CD4-positive, alpha-beta T cell treated with Interleukin-21 for 1 hour (primary cell): ENCODE data around the gene GPR141.

Experiments
- DNase-seq: peaks from one replicate; pipeline ENCODE4 v3.0.0-alpha.2; 2020

Gene GPR141, protein sequence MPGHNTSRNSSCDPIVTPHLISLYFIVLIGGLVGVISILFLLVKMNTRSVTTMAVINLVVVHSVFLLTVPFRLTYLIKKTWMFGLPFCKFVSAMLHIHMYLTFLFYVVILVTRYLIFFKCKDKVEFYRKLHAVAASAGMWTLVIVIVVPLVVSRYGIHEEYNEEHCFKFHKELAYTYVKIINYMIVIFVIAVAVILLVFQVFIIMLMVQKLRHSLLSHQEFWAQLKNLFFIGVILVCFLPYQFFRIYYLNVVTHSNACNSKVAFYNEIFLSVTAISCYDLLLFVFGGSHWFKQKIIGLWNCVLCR

GRCh38 chr7:37683246-37684120, at the start of gene GPR141:
Gene GPR141, plus strand, starts transcription at chr7:37683766. Its CDS starts 56,628 bp downstream, at chr7:37740394.
- no peak for DNase-seq

DNA sequence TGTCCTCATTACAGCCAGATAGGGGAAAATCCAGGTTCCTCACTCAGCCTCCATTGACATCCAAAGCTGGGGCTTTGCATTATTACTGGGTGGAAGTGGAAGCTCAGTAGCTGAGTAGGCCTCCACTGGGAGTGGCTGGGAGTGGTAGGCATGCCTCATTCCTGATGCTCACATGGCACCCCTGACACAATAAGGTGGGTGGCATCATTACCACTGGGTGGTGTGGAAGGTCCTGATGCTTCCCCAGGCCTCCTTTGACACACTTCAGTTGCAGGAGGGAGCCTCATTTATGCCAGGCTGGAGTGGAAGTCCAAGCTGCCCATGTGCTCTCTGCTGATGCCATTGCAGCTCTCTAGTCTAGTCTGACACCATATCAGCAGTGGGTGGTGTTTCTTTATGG, 48.2 kb upstream of the GPR141 start:
- no peak for DNase-seq

- no peak for DNase-seq
Measured at GRCh38 chr7:37642028-37642540, 41.5 kb upstream of the GPR141 start.

DNA sequence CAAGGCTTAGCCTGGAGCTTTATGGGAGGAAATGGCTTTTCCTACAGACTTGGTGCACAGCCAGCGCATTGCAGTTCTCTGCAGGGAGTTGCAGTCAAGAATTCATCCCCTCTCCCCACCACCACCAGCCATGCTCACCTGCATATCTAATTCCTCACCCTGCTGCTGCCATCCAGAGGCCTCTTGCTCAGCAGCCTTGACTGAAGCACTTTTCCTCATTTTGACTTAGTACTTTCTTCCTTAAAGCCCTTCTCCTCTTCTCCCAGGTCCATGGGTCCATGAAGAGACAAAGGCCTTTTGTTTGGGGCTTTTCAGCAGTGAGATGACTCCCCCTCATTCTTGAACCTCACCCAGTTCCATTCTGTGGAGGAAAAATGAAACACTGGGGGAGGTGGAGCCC, 39.7 kb upstream of the GPR141 start:
- DNase-seq: no peak

- no peak for DNase-seq
Measured at GRCh38 chr7:37645282-37646050, 38.1 kb upstream of the GPR141 start.

GRCh38 chr7:37656913-37657530, 26.5 kb upstream of the GPR141 start:
- peak; percentile 17 for DNase-seq

GRCh38 chr7:37657816-37658215, 25.8 kb upstream of the GPR141 start:
- DNase-seq: peak; percentile 37

DNA sequence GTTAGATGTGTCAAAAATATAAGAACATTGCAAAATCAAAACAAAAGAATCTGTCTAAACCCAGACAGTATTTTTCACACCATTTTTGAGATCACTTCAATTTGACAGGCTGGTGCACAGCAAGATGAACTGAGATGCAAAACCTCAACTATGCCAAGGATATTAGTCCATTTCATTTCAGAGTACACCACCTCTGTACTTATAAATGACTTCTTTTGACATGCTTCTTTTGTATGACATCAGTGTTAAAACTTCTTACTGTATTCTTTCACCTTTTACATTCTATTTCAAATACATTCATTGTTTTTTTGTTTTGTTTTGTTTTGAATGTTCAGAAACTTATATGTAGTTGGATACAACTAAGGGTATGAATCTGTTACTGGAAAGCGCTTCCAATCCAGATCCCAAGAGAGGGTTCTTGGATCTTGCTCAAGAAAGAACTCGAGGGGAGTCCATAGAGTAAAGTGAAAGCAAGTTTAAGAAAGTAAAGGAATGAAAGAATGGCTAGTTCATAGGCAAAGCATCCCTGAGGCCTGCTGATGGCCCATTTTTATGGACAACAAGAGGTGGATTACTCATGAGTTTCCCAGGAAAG, 23.5 kb upstream of the GPR141 start:
- no peak for DNase-seq

GRCh38 chr7:37660614-37661013, 23.0 kb upstream of the GPR141 start:
- no peak for DNase-seq

- no peak for DNase-seq
Measured at GRCh38 chr7:37663693-37664092, 19.9 kb upstream of the GPR141 start.

- DNase-seq: no peak
Measured at GRCh38 chr7:37665352-37666022, 18.1 kb upstream of the GPR141 start.

DNA sequence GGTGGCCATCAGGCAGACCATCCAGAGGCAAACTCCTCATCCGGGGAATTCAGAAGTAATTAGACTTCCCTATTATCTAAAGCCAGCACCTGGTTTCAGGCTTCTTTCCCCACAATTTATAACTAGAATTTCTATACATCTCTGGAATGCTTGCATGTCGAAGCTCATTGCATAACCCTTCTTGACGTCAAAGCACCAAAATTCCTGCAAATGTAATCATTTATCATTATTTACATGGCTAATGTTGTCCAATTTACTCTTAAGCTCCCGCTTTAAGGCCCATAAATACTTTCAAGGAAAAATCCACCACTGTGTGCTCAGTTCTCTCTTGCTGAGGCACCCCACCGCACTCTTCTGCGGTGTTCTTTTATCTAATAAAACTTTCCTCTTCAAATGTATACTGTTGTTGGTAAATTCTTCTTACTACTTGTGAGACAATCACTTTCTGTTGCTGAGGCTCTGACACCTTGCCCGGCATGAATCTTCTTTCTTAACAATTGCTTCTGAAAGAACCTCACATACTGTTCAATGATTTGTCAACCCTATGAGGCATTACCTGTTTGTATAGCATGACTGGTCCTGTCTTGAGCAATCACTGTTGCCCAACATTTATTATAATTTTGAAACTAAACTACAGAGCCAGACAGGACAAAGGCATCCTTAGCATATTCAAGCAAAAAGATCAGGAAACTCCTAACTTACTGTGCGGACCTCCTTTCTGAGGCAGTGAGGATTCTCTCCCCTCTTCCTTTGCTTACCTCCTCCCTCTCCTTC, 17.4 kb upstream of the GPR141 start:
- no peak for DNase-seq

- no peak for DNase-seq
Measured at GRCh38 chr7:37669818-37670217, 13.7 kb upstream of the GPR141 start.

DNA sequence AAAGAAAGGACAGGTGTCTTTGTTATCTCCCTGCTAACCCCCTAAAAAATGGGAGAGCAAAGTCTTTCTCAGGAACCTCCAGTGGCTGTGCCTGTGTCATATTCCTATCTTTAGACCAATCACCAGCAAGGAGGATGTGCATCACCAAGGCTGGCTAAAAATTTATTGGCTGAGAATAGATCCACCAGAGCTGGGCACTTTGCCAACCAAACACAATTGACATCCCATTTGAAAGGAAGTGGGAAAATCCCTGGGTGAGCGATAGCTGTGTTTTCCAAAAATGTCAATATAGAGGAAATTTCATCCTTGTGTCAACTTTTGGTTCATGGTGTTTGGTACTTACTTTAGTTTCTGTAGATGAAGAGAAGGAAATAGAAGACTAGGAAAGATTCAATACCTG, 13.1 kb upstream of the GPR141 start:
- DNase-seq: no peak

GRCh38 chr7:37671876-37672275, 11.7 kb upstream of the GPR141 start:
- DNase-seq: no peak

GRCh38 chr7:37672926-37673325, 10.6 kb upstream of the GPR141 start:
- no peak for DNase-seq

GRCh38 chr7:37673523-37673922, 10.0 kb upstream of the GPR141 start:
- no peak for DNase-seq

- DNase-seq: no peak
Measured at GRCh38 chr7:37674531-37674930, 9.0 kb upstream of the GPR141 start.

- no peak for DNase-seq
Measured at GRCh38 chr7:37675749-37676148, 7.8 kb upstream of the GPR141 start.

- no peak for DNase-seq
Measured at GRCh38 chr7:37684927-37685326, 1.4 kb downstream of the GPR141 start.
